NT2/D1 (cell line): Measurements from ENCODE around the gene MAGI1.

ENCODE experiments used
- SUZ12 ChIP-seq: IDR thresholded peaks from 2 replicates; pipeline ENCODE4 v1.6.1; 2011; ENCODE audit not compliant: insufficient read length, insufficient read depth; ENCODE audit errors: extremely low read depth
- YY1 ChIP-seq: IDR thresholded peaks from 2 replicates; pipeline ENCODE4 v1.6.1; 2011; ENCODE audit not compliant: insufficient read length, insufficient read depth
- ZNF274 ChIP-seq: IDR thresholded peaks from 2 replicates; pipeline ENCODE4 v1.6.1; 2011; ENCODE audit warnings: mild to moderate bottlenecking, low read depth, low read length

- no peak for TF ChIP-seq YY1
- no peak for TF ChIP-seq ZNF274
- TF ChIP-seq SUZ12 = no peak
Measured at GRCh38 chr3:65449841-65450428, 588.8 kb downstream of the MAGI1 start.
